Hematopoietic multipotent progenitor cell treated with erythropoietin and hydrocortisone succinate and interleukin-3 and kit ligand, for 17 days (in vitro differentiated cells): ENCODE measurements around the gene RREB1.

Source experiments
- DNase-seq: peaks from one replicate; pipeline ENCODE4 v3.0.0-alpha.2; 2015; ENCODE audit warnings: low spot score

Gene RREB1

DNA sequence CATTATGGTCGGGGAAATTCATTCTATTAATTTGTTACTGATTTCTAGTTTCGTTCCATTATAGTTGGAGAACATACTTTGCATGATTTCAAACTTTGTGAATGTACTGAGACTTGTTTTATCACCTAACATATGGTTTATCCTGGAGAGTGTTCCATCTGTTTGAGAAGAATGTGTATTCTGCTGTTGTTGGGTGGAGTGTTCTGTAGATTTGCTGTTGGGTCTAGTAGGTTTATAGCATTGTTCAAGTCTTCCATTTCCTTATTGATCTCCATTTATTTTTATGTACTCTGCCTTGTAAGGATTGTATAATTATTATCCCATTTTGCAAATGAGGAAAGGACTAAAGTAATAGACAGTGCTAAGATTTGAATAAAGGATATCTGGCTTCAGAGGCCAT lies 85.4 kb downstream of the RREB1 start:
- DNase-seq: no peak

- no peak for DNase-seq
These were observed 86.9 kb downstream of the RREB1 start for GRCh38 chr6:7194657-7195056.

- DNase-seq: no peak
These were observed 87.7 kb downstream of the RREB1 start for GRCh38 chr6:7195339-7196018.

GRCh38 chr6:7196019-7196402 lies 88.2 kb downstream of the RREB1 start:
- DNase-seq: peak; percentile 48

DNA sequence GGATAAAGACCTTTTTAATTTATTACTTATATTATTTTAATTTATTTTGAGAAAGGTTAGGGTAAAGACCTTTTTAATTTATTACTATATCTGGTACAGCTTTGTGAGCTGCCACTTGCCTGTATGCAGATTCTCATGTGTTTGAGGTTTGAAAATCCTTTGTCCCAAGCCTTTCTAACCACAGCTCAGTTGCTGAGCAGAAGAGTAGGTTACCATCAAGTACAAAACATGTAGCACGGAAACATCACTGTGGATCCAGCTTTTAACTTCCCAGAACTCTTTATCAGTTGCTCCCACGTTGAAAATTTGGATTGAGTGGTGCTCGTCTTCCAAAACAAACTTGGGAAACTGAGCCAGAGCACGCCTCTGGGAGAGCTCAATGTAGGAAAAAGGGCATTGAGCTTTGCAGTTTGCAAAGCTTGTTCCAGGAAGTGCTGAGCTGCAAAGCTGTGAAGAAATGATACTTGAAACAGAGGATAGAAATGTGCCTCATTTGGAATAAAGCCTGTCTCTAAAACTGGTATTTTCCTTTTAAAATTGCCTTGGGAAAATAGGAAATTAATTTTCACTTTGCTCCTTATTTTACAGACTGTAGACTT lies 89.0 kb downstream of the RREB1 start:
- DNase-seq: no peak

GRCh38 chr6:7197747-7198146 lies 90.0 kb downstream of the RREB1 start:
- no peak for DNase-seq

DNA sequence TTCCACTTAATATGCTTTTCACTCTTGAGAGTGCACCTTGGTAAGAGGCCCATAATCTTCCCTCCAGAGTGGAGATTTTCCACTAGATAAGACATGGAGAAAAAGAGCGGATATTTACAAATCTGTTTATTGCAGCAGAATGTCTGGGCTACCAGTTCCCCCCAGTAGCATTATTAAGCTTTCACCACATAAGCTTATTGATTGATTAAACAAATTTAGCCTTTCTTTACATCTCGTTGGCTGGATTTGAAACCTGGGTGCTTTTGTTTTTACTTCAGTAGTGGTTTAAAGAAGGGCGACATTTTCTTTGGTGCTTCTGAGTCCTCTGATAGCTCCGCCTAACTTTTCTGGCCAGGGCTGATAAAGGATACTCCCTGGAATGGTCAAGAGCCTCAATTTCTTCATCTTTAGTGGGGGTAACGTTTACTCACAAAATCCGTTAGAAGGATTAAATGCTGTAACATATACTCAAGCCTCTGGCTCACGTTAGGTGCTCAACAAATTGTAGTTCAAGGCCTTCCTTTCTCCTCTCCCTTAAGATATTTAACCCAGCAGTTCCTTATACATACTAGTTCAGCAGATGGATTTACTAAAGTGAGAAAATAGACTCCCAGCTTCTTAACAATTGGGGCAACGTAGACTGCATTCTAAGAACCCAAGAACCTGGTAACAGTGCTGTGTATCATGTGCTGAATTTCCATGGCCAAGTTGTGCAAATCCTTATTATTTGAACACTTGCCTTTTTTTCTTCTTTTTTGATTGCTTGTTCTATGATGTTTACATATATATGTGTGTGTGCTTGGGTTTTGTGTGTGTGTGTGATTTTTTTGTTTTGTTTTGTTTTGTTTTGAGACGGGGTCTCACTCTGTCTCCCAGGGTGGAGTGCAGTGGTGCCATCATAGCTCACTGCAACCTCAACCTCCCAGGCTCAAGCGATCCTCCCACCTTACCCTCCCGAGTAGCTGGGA lies 91.4 kb downstream of the RREB1 start:
- peak; percentile 79 for DNase-seq

DNA sequence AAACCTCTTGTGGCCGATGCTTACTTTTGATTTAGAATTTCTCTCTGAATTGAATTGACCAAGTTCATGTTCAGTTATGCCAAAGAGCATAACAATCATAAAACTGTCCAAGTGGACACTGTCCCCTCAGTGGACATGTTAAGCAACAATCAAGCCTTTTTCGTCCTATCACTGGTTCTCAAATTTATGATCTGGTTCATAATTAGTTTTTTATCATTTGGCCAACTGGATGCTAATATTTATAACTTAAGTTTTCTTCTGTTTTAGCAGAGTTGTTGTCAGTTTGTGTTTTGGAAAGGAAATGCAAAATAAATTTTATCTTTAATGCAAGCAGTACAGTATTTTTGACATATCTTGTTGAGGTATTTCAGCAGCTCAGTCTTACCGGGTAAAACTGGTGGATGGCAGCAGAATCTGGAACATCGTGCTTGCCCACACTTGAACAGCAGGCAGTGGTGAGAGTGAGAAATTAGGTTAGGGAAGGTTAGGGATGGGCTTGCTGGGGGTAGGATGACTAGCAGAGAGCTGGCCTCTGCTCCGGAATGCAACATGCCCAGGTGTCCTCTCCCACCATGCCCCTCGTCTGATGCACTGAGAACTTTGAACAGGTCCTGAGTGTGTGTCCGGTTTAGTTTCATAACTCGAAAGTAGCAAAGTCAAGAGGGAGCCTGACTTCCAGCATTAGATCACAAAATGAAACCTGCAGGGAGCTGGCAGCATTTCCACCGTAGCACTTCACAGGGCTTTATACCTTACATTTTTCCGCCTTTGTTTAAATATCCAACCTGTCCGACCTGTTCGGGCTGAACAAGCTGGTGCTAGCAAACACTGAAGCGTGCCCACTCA lies 93.1 kb downstream of the RREB1 start:
- DNase-seq: peak; percentile 25

GRCh38 chr6:7201444-7201731 lies 93.6 kb downstream of the RREB1 start:
- no peak for DNase-seq

- peak; percentile 69 for DNase-seq
These were observed 94.2 kb downstream of the RREB1 start for GRCh38 chr6:7201732-7202541.

- no peak for DNase-seq
These were observed 95.2 kb downstream of the RREB1 start for GRCh38 chr6:7202950-7203349.

GRCh38 chr6:7203939-7204338 lies 96.2 kb downstream of the RREB1 start:
- DNase-seq: no peak

DNA sequence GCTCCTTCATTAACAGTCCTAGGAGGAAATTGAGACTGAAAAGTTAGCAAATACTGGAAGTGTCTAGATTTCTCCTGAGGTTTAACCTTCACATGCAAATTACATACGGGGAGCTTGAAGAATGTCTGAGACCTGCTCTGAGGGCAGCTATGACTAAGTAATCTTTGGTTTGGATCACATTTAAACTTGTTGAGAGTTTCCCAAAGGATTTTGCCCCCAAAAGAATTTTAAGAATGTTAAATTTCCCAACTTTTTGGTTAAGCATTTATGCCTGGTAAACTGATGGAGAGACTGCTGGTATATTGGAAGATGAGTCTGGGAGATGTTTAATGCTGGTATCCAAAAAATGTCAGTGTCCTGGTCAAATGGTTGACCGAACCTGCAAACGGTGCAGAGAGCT lies 97.0 kb downstream of the RREB1 start:
- DNase-seq: no peak

DNA sequence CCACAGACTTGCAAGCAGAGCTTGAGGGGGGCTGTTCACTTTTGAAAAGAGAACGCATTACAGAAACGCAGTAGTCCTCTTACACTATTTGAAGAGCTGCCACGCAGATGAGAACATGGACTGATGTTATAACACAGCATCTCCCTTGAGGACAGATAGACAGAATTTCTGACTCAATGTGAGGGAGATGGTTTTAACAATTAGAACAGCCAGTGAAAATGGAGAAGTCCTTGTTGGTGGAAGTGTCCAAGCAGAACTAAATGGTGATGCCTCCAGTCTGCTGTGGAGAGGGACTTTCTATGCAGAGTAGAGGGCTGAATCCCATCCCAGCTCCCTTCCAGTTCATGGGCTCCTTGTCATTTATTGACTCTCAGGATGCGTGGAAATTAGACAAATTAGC lies 100.0 kb downstream of the RREB1 start:
- DNase-seq: no peak

- DNase-seq: no peak
These were observed 105.7 kb downstream of the RREB1 start for GRCh38 chr6:7213416-7213815.

GRCh38 chr6:7214468-7214867 lies 106.7 kb downstream of the RREB1 start:
- DNase-seq: no peak

- no peak for DNase-seq
These were observed 107.4 kb downstream of the RREB1 start for GRCh38 chr6:7215131-7215530.

GRCh38 chr6:7215798-7216231 lies 108.1 kb downstream of the RREB1 start:
- no peak for DNase-seq

DNA sequence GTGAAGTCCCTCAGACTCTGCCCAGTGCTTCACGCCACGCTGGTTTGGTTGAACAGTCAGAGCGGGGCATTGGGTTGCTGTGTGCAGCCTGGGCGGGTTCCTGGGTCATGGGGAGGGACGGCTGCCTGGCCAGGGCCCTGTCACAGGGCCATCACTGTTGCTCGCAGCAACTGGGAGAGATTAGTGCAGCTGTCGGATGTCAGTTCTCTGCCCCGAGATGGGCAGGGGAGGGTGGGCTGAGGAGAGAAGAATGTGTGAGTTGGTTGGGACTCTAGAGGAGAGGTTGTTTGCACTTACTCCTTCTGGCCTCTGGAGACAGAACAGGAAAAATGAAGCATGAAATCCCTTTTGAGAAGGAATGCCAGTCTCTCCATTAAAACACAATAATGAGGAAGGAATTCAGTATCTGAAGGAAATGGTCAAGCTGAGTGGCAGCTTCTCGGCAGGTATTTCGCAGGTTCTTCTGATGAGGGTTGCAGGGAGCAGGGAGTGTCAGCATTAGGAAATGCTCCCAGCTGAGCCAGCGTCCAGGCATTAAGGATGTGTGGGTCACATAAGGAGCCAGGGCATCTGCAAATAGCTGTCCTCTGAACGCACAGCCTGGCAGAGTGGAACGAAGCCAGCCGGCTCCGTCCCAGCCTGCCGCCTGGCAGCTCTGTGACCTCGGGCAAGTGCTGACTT lies 109.3 kb downstream of the RREB1 start:
- DNase-seq: no peak

GRCh38 chr6:7218406-7218988 lies 110.7 kb downstream of the RREB1 start:
- DNase-seq: no peak
